HEK293 (cell line): Measurements from ENCODE around the gene NFIB.

Source experiments
- CTCF ChIA-PET: fragments of 350-600 bp; formaldehyde crosslinking; extraction: SDS; loops from one replicate; lab custom pipeline; 2021; ENCODE audit warnings: antibody characterized with exemption; lab: Yijun Ruan, JAX
- POLR2A ChIA-PET: fragments of 300-600 bp; formaldehyde crosslinking; extraction: SDS; loops from one replicate; lab custom pipeline; 2020; ENCODE audit warnings: antibody characterized with exemption, inconsistent platforms; lab: Yijun Ruan, JAX
- H3K27ac ChIP-seq: fragments of 200-500 bp; sonication (Bioruptor generic); 2 replicates; pipeline ENCODE4 v1.5.1; 2014; ENCODE audit warnings: low read depth, low read length, control low read depth, inconsistent platforms; ENCODE audit errors: extremely low read depth
- H3K36me3 ChIP-seq, 2 experiments: fragments of 200-500 bp in 1 of 2; sonication (Bioruptor generic) in 1 of 2; 1 replicate in 1 of 2; 2 replicates in 1 of 2; pipeline ENCODE4 v1.5.1; 2014 to 2017; ENCODE audit warnings: inconsistent platforms in 2 of 2, low read length in 2 of 2; ENCODE audit not compliant: control insufficient read depth in 2 of 2, insufficient read depth in 1 of 2
- H3K4me1 ChIP-seq: fragments of 200-500 bp; sonication (Bioruptor generic); 2 replicates; pipeline ENCODE4 v1.5.1; 2014; ENCODE audit warnings: mild to moderate bottlenecking, low read length, inconsistent platforms; ENCODE audit not compliant: control insufficient read depth, insufficient read depth
- H3K4me3 ChIP-seq: 2 replicates; pipeline ENCODE4 v1.5.1; 2011; ENCODE audit warnings: low read depth, mild to moderate bottlenecking, control low read depth, low read length, moderate library complexity
- H3K9me3 ChIP-seq: fragments of 200-500 bp; sonication (Bioruptor generic); 2 replicates; pipeline ENCODE4 v1.5.1; 2014; ENCODE audit warnings: low read depth, low read length, inconsistent platforms; ENCODE audit not compliant: control insufficient read depth, insufficient read depth
- EGR2 ChIP-seq: fragments of 450-650 bp; formaldehyde crosslinking; IDR thresholded peaks from 2 replicates; pipeline ENCODE4 v1.5.1; 2016; ENCODE audit warnings: low read depth, missing biosample characterization, missing genetic modification characterization
- SP2 ChIP-seq: fragments of 450-650 bp; formaldehyde crosslinking; IDR thresholded peaks from 2 replicates; pipeline ENCODE4 v1.5.1; 2016; ENCODE audit warnings: missing biosample characterization, missing genetic modification characterization
- WT1 ChIP-seq: fragments of 450-650 bp; formaldehyde crosslinking; IDR thresholded peaks from 2 replicates; pipeline ENCODE4 v1.5.1; 2016; ENCODE audit warnings: missing biosample characterization, missing genetic modification characterization
- ZBTB21 ChIP-seq: fragments of 450-650 bp; formaldehyde crosslinking; IDR thresholded peaks from 2 replicates; pipeline ENCODE4 v1.5.1; 2017; ENCODE audit warnings: missing biosample characterization, missing genetic modification characterization
- ZFHX2 ChIP-seq: fragments of 450-650 bp; formaldehyde crosslinking; conservative IDR thresholded peaks from 2 replicates; pipeline ENCODE4 v1.5.1; 2016; ENCODE audit warnings: missing biosample characterization, missing genetic modification characterization
- ZFP69B ChIP-seq: fragments of 450-650 bp; formaldehyde crosslinking; IDR thresholded peaks from 2 replicates; pipeline ENCODE4 v1.5.1; 2016; ENCODE audit warnings: missing biosample characterization, missing genetic modification characterization
- ZNF138 ChIP-seq: fragments of 450-650 bp; formaldehyde crosslinking; IDR thresholded peaks from 2 replicates; pipeline ENCODE4 v1.5.1; 2016; ENCODE audit warnings: missing biosample characterization, missing genetic modification characterization, borderline replicate concordance
- ZNF175 ChIP-seq: fragments of 450-650 bp; formaldehyde crosslinking; IDR thresholded peaks from 2 replicates; pipeline ENCODE4 v1.5.1; 2016; ENCODE audit warnings: missing biosample characterization, missing genetic modification characterization
- ZNF19 ChIP-seq: fragments of 450-650 bp; formaldehyde crosslinking; IDR thresholded peaks from 2 replicates; pipeline ENCODE4; 2016; ENCODE audit warnings: missing biosample characterization, missing genetic modification characterization, low read depth
- ZNF248 ChIP-seq: fragments of 450-650 bp; formaldehyde crosslinking; IDR thresholded peaks from 2 replicates; pipeline ENCODE4 v1.5.1; 2017; ENCODE audit warnings: missing biosample characterization, missing genetic modification characterization
- ZNF292 ChIP-seq: fragments of 450-650 bp; formaldehyde crosslinking; IDR thresholded peaks from 2 replicates; pipeline ENCODE4 v1.5.1; 2016; ENCODE audit warnings: low read depth, missing biosample characterization, missing genetic modification characterization, borderline replicate concordance
- ZNF354C ChIP-seq: fragments of 450-650 bp; formaldehyde crosslinking; IDR thresholded peaks from 2 replicates; pipeline ENCODE4 v1.5.1; 2016; ENCODE audit warnings: missing biosample characterization, missing genetic modification characterization, low read depth, borderline replicate concordance
- ZNF362 ChIP-seq: fragments of 450-650 bp; formaldehyde crosslinking; IDR thresholded peaks from 2 replicates; pipeline ENCODE4 v1.5.1; 2016; ENCODE audit warnings: missing biosample characterization, missing genetic modification characterization
- ZNF398 ChIP-seq: fragments of 450-650 bp; formaldehyde crosslinking; IDR thresholded peaks from 2 replicates; pipeline ENCODE4 v1.5.1; 2017; ENCODE audit warnings: missing biosample characterization, missing genetic modification characterization
- ZNF433 ChIP-seq: fragments of 450-650 bp; formaldehyde crosslinking; IDR thresholded peaks from 2 replicates; pipeline ENCODE4 v1.5.1; 2016; ENCODE audit warnings: missing biosample characterization, missing genetic modification characterization, low read depth
- ZNF548 ChIP-seq: fragments of 450-650 bp; formaldehyde crosslinking; IDR thresholded peaks from 2 replicates; pipeline ENCODE4 v1.5.1; 2016; ENCODE audit warnings: missing biosample characterization, missing genetic modification characterization
- ZNF558 ChIP-seq: fragments of 450-650 bp; formaldehyde crosslinking; IDR thresholded peaks from 2 replicates; pipeline ENCODE4 v1.5.1; 2016; ENCODE audit warnings: missing biosample characterization, missing genetic modification characterization
- ZNF561 ChIP-seq: fragments of 450-650 bp; IDR thresholded peaks from 2 replicates; pipeline ENCODE4 v1.5.1; 2018; ENCODE audit warnings: missing biosample characterization, missing genetic modification characterization, borderline replicate concordance
- ZNF571 ChIP-seq: fragments of 450-650 bp; formaldehyde crosslinking; IDR thresholded peaks from 2 replicates; pipeline ENCODE4 v1.5.0; 2017; ENCODE audit warnings: missing biosample characterization, missing genetic modification characterization
- TF ChIP-seq, protein P1 (sequence below): IDR thresholded peaks from 2 replicates; pipeline ENCODE4 v1.6.1; 2011; ENCODE audit warnings: mild to moderate bottlenecking, low read depth, low read length, borderline replicate concordance

The NFIB gene

GRCh38 chr9:14347406-14348122, 33.6 kb upstream of the NFIB start (continued):
- TF ChIP-seq ZNF138: no peak
- no peak for TF ChIP-seq ZNF398 (tag by site-specific recombination)
- TF ChIP-seq, protein P1, sequence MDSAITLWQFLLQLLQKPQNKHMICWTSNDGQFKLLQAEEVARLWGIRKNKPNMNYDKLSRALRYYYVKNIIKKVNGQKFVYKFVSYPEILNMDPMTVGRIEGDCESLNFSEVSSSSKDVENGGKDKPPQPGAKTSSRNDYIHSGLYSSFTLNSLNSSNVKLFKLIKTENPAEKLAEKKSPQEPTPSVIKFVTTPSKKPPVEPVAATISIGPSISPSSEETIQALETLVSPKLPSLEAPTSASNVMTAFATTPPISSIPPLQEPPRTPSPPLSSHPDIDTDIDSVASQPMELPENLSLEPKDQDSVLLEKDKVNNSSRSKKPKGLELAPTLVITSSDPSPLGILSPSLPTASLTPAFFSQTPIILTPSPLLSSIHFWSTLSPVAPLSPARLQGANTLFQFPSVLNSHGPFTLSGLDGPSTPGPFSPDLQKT: no peak
- TF ChIP-seq ZNF362 (tag by site-specific recombination): no peak
- no peak for TF ChIP-seq ZFHX2 (tag by site-specific recombination)
- no peak for TF ChIP-seq WT1 (tag by site-specific recombination)
- TF ChIP-seq ZNF558 (tag by site-specific recombination): no peak
- TF ChIP-seq ZNF354C (tag by site-specific recombination): no peak

DNA sequence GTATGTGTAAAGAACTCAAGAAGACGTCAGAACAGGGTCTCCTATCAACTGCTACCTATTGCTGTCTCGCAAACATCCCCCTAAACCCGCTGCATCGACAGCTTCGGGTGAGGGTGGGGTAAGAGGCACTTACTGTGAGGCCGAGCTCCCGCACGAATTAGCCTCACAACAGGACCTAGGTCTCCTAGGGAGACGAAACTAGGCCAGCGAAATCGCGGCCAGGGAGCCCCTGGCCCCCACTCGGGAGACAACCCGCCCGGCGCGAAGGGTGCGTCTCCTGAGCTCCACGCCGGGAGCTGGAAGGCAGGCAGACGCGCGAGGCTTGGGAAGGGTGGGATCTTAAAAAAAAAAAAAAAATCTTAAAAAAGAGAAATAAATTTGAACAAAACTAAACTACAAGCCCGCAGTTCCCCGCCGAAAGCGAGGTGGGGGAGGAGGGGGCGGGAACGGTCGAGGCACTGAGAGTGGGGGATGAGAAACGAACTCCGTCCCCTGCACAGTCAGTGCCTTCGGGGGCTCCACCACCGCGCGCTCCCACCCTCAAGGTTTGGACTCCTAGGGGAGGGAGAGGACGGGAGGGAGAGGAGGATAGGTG, 33.0 kb upstream of the NFIB start:
- Histone ChIP-seq H3K27ac (no peak overlapping the region), H3K36me3 (no peaks in the 10 kb centered on the region)
- ChIA-PET CTCF (no interaction called here), POLR2A (no interaction called here)
- TF ChIP-seq ZBTB21 (tag by site-specific recombination) (no peak), SP2 (tag by site-specific recombination) (no peak), ZFP69B (tag by site-specific recombination) (no peak)
- TF ChIP-seq, all 188 proteins: peak for 0
- H3K9me3 ChIP-seq: no peaks in the 10 kb centered on the region
- H3K4me3 ChIP-seq: no peak overlapping the region
- H3K4me1 ChIP-seq: no peaks in the 10 kb centered on the region

- Histone ChIP-seq H3K9me3 (no peaks in the 10 kb centered on the region), H3K4me1 (no peaks in the 10 kb centered on the region), H3K36me3 (no peaks in the 10 kb centered on the region), H3K27ac (no peak overlapping the region), H3K4me3 (no peak overlapping the region)
- ChIA-PET POLR2A (no interaction called here), CTCF (interaction anchor here (0.6 kb wide), 1 partner anchor 20 kb away, joined by 4 read pairs; no protein-coding TSS in a partner anchor)
- TF ChIP-seq ZNF175 (tag by site-specific recombination): no peak
- no peak for TF ChIP-seq ZNF561 (tag by site-specific recombination)
- TF ChIP-seq ZNF548 (tag by site-specific recombination): no peak
- TF ChIP-seq ZNF292 (tag by site-specific recombination): no peak
- TF ChIP-seq ZNF398 (tag by site-specific recombination): no peak
- TF ChIP-seq ZNF19 (tag by site-specific recombination): no peak
- TF ChIP-seq ZNF248 (tag by site-specific recombination): no peak
- TF ChIP-seq EGR2 (tag by site-specific recombination): no peak
- no peak for TF ChIP-seq ZNF433 (tag by site-specific recombination)
- TF ChIP-seq ZNF571 (tag by site-specific recombination): no peak
These were observed 32.4 kb upstream of the NFIB start for GRCh38 chr9:14346231-14346791.
